ENCODE measurements around the gene NECTIN1.

Gene NECTIN1

GRCh38 chr11:119692540-119692820 is 36.5 kb downstream of the NECTIN1 start:
- no peak for DNase-seq (ENCODE audit: low read depth in 2 of 2)

- DNase-seq (ENCODE audit: low read depth in 2 of 2), result no peak
Measured at GRCh38 chr11:119691701-119692539, 37.1 kb downstream of the NECTIN1 start.

- DNase-seq (ENCODE audit: low read depth in 2 of 2), result no peak
Measured at GRCh38 chr11:119691020-119691666, 37.9 kb downstream of the NECTIN1 start.

GRCh38 chr11:119689302-119689701 is 39.7 kb downstream of the NECTIN1 start:
- no peak for DNase-seq (ENCODE audit: low read depth in 2 of 2)

GRCh38 chr11:119688356-119688755 is 40.6 kb downstream of the NECTIN1 start:
- no peak for DNase-seq (ENCODE audit: low read depth in 2 of 2)

GRCh38 chr11:119687373-119688046 is 41.5 kb downstream of the NECTIN1 start:
- no peak for DNase-seq (ENCODE audit: low read depth in 2 of 2)

GRCh38 chr11:119686177-119686882 is 42.7 kb downstream of the NECTIN1 start:
- no peak for DNase-seq (ENCODE audit: low read depth in 2 of 2)

- no peak for DNase-seq (ENCODE audit: low read depth in 2 of 2)
Measured at GRCh38 chr11:119685111-119685746, 43.8 kb downstream of the NECTIN1 start.

- DNase-seq (ENCODE audit: low read depth in 2 of 2), result no peak
Measured at GRCh38 chr11:119684361-119685110, 44.5 kb downstream of the NECTIN1 start.

GRCh38 chr11:119683783-119684182 is 45.2 kb downstream of the NECTIN1 start:
- DNase-seq (ENCODE audit: low read depth in 2 of 2), result no peak

GRCh38 chr11:119681361-119681910 is 47.6 kb downstream of the NECTIN1 start:
- DNase-seq (ENCODE audit: low read depth in 2 of 2), result no peak

- no peak for DNase-seq (ENCODE audit: low read depth in 2 of 2)
Measured at GRCh38 chr11:119680541-119681360, 48.2 kb downstream of the NECTIN1 start.

- DNase-seq (ENCODE audit: low read depth in 2 of 2), result no peak
Measured at GRCh38 chr11:119679346-119679745, 49.7 kb downstream of the NECTIN1 start.

GRCh38 chr11:119678351-119678750 is 50.6 kb downstream of the NECTIN1 start:
- no peak for DNase-seq (ENCODE audit: low read depth in 2 of 2)

- no peak for DNase-seq (ENCODE audit: low read depth in 2 of 2)
Measured at GRCh38 chr11:119677840-119678239, 51.2 kb downstream of the NECTIN1 start.

- DNase-seq (ENCODE audit: low read depth in 2 of 2), result no peak
Measured at GRCh38 chr11:119676461-119677020, 52.5 kb downstream of the NECTIN1 start.

- no peak for DNase-seq (ENCODE audit: low read depth in 2 of 2)
Measured at GRCh38 chr11:119673759-119674336, 55.2 kb downstream of the NECTIN1 start.

GRCh38 chr11:119673052-119673758 is 55.8 kb downstream of the NECTIN1 start:
- DNase-seq (ENCODE audit: low read depth in 2 of 2), result no peak

All from stimulated activated CD8-positive, alpha-beta memory T cell treated with anti-CD3 and anti-CD28 coated beads, Interleukin-15, amount 100 ng/mL, for 4 hours (primary cell).